Measurements from ENCODE around the gene YIPF2. TPM values are rescaled to one million over a fixed set of nuclear protein-coding genes. Genes with fewer than 3 reads are reported as not detected.

YIPF2 gene
- total RNA-seq, 5 donors from 2014 or later (not counting 1 experiment from before 2014, with no cell fraction given), result 21.2 to 34.3 (median 31.5) TPM

- 60% methylated on average over 6 of the region's 10 CpGs for WGBS (ENCODE audit: insufficient coverage)
- Mint-ChIP-seq H3K9me3 (no peaks in the 10 kb centered on the region), H3K36me3 (no peaks in the 10 kb centered on the region), H3K4me3 (peak overlapping the region in 1 of 3 donors; percentile 28), H3K4me1 (peaks cover 51 to 59% (median 55%) of the 10 kb centered on the region in 3 donors), H3K27me3 (no peaks in the 10 kb centered on the region), H3K27ac (peak overlapping the region in 1 of 2 donors; percentile 11)
- H3K27ac ChIP-seq (ENCODE audit: low read length), result no peak overlapping the region
- H3K4me1 ChIP-seq (ENCODE audit: control insufficient read depth in 1 of 2, extremely low read depth in 1 of 2, insufficient read depth in 2 of 2, low read length in 2 of 2), result peaks cover 5 to 24% of the 10 kb centered on the region in 2 experiments
- no peaks in the 10 kb centered on the region for H3K36me3 ChIP-seq (ENCODE audit: control insufficient read depth in 2 of 2, extremely low read depth in 1 of 2, insufficient read depth in 1 of 2, low read length in 1 of 2)
- peak in 1 of 4 experiments; percentile 43 for ATAC-seq (replicated peaks in 1 of 4)
- H3K9me3 ChIP-seq, result no peaks in the 10 kb centered on the region
- ChIA-PET POLR2A (no interaction called here), CTCF (no interaction called here)
- no peaks in the 10 kb centered on the region for H3K27me3 ChIP-seq (replicated peaks in 1 of 2; ENCODE audit: control insufficient read depth in 2 of 2, extremely low read depth in 1 of 2, insufficient read depth in 2 of 2, low read length in 1 of 2)
- no peak overlapping the region for H3K4me3 ChIP-seq (ENCODE audit: control insufficient read depth in 1 of 2, extremely low read depth in 1 of 2, low read length in 1 of 2)
- DNase-seq, result no peak
These were observed 40.2 kb upstream of the YIPF2 start for GRCh38 chr19:10968527-10969135.

- no peak overlapping the region for H3K27ac ChIP-seq (ENCODE audit: low read length)
- WGBS (ENCODE audit: insufficient coverage), result 100% methylated on average over 5 of the region's 8 CpGs
- Mint-ChIP-seq H3K27ac (no peak overlapping the region), H3K9me3 (no peaks in the 10 kb centered on the region), H3K36me3 (no peaks in the 10 kb centered on the region), H3K27me3 (no peaks in the 10 kb centered on the region), H3K4me3 (no peak overlapping the region), H3K4me1 (peaks cover 64 to 70% (median 70%) of the 10 kb centered on the region in 3 donors)
- peaks cover 14 to 42% of the 10 kb centered on the region in 2 experiments for H3K4me1 ChIP-seq (ENCODE audit: control insufficient read depth in 1 of 2, extremely low read depth in 1 of 2, insufficient read depth in 2 of 2, low read length in 2 of 2)
- H3K36me3 ChIP-seq (ENCODE audit: control insufficient read depth in 2 of 2, extremely low read depth in 1 of 2, insufficient read depth in 1 of 2, low read length in 1 of 2), result no peaks in the 10 kb centered on the region
- no peak for ATAC-seq (replicated peaks in 1 of 4)
- no peak overlapping the region for H3K4me3 ChIP-seq (ENCODE audit: control insufficient read depth in 1 of 2, extremely low read depth in 1 of 2, low read length in 1 of 2)
- ChIA-PET POLR2A (no interaction called here), CTCF (interaction anchor here (0.6 kb wide), 2 partner anchors 13 to 535 kb away, joined by 4 read pairs; no protein-coding TSS in a partner anchor)
- H3K27me3 ChIP-seq (replicated peaks in 1 of 2; ENCODE audit: control insufficient read depth in 2 of 2, extremely low read depth in 1 of 2, insufficient read depth in 2 of 2, low read length in 1 of 2), result no peaks in the 10 kb centered on the region
- H3K9me3 ChIP-seq, result no peaks in the 10 kb centered on the region
- no peak for DNase-seq
These were observed 38.4 kb upstream of the YIPF2 start for GRCh38 chr19:10966809-10967208.

- H3K27ac ChIP-seq (ENCODE audit: low read length), result no peak overlapping the region
- Mint-ChIP-seq H3K27ac (no peak overlapping the region), H3K4me1 (peaks cover 60 to 71% (median 63%) of the 10 kb centered on the region in 3 donors), H3K27me3 (no peaks in the 10 kb centered on the region), H3K9me3 (no peaks in the 10 kb centered on the region), H3K4me3 (no peak overlapping the region), H3K36me3 (no peaks in the 10 kb centered on the region)
- no peak overlapping the region for H3K4me3 ChIP-seq (ENCODE audit: control insufficient read depth in 1 of 2, extremely low read depth in 1 of 2, low read length in 1 of 2)
- H3K4me1 ChIP-seq (ENCODE audit: control insufficient read depth in 1 of 2, extremely low read depth in 1 of 2, insufficient read depth in 2 of 2, low read length in 2 of 2), result peaks cover 18 to 48% of the 10 kb centered on the region in 2 experiments
- ATAC-seq (replicated peaks in 1 of 4), result no peak
- H3K9me3 ChIP-seq, result no peaks in the 10 kb centered on the region
- H3K27me3 ChIP-seq (replicated peaks in 1 of 2; ENCODE audit: control insufficient read depth in 2 of 2, extremely low read depth in 1 of 2, insufficient read depth in 2 of 2, low read length in 1 of 2), result no peaks in the 10 kb centered on the region
- H3K36me3 ChIP-seq (ENCODE audit: control insufficient read depth in 2 of 2, extremely low read depth in 1 of 2, insufficient read depth in 1 of 2, low read length in 1 of 2), result no peaks in the 10 kb centered on the region
- 83% methylated on average over 1 of the region's 6 CpGs for WGBS (ENCODE audit: insufficient coverage)
- no peak for DNase-seq
- ChIA-PET CTCF (no interaction called here), POLR2A (no interaction called here)
These were observed 37.0 kb upstream of the YIPF2 start for GRCh38 chr19:10965398-10965797.

DNA sequence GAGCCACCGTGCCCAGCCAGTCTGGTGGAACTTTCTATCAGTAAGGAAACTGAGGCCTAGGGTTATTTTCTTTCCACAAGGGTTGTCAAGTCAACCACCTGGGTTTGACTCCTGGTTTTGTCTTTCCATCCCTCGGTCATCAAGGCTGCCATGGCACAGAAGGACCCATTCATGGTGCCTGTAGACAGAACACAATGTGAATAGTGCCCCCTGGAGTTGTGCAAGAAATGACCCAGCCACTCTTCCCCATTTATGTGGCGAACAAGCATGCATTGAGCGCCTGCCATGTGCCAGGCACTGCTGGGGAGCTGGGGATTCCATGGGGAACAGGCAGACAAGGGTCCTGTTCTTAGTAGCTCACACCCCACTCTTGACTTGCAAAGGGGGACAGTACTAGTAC lies 36.5 kb upstream of the YIPF2 start:
- no peak overlapping the region for H3K4me3 Mint-ChIP-seq
- peaks cover 60 to 69% (median 61%) of the 10 kb centered on the region in 3 donors for H3K4me1 Mint-ChIP-seq
- peaks cover 18 to 53% of the 10 kb centered on the region in 2 experiments for H3K4me1 ChIP-seq (ENCODE audit: control insufficient read depth in 1 of 2, extremely low read depth in 1 of 2, insufficient read depth in 2 of 2, low read length in 2 of 2)
- CTCF ChIA-PET, result interaction anchor here in 1 of 2 donors (0.6 kb wide), 1 partner anchor 21 kb away, joined by 3 read pairs; no protein-coding TSS in a partner anchor
- peak overlapping the region in 1 of 2 donors; percentile 48 for H3K27ac Mint-ChIP-seq
- ATAC-seq (replicated peaks in 1 of 4), result no peak
- no peaks in the 10 kb centered on the region for H3K36me3 Mint-ChIP-seq
- POLR2A ChIA-PET, result interaction anchor here in 1 of 2 donors (0.5 to 0.6 kb wide), 2 partner anchors 13 to 28 kb away, joined by 3 to 5 read pairs; no protein-coding TSS in a partner anchor
- no peaks in the 10 kb centered on the region for H3K9me3 Mint-ChIP-seq
- DNase-seq, result no peak
- no peak overlapping the region for H3K4me3 ChIP-seq (ENCODE audit: control insufficient read depth in 1 of 2, extremely low read depth in 1 of 2, low read length in 1 of 2)
- H3K27ac ChIP-seq (ENCODE audit: low read length), result no peak overlapping the region
- H3K27me3 Mint-ChIP-seq, result no peaks in the 10 kb centered on the region
- 80% methylated on average over 4 of the region's 4 CpGs for WGBS (ENCODE audit: insufficient coverage)
- no peaks in the 10 kb centered on the region for H3K27me3 ChIP-seq (replicated peaks in 1 of 2; ENCODE audit: control insufficient read depth in 2 of 2, extremely low read depth in 1 of 2, insufficient read depth in 2 of 2, low read length in 1 of 2)
- H3K9me3 ChIP-seq, result no peaks in the 10 kb centered on the region
- no peaks in the 10 kb centered on the region for H3K36me3 ChIP-seq (ENCODE audit: control insufficient read depth in 2 of 2, extremely low read depth in 1 of 2, insufficient read depth in 1 of 2, low read length in 1 of 2)

- Histone ChIP-seq H3K36me3 (ENCODE audit: control insufficient read depth in 2 of 2, extremely low read depth in 1 of 2, insufficient read depth in 1 of 2, low read length in 1 of 2) (no peaks in the 10 kb centered on the region), H3K27me3 (replicated peaks in 1 of 2; ENCODE audit: control insufficient read depth in 2 of 2, extremely low read depth in 1 of 2, insufficient read depth in 2 of 2, low read length in 1 of 2) (no peaks in the 10 kb centered on the region), H3K4me3 (ENCODE audit: control insufficient read depth in 1 of 2, extremely low read depth in 1 of 2, low read length in 1 of 2) (no peak overlapping the region), H3K4me1 (ENCODE audit: control insufficient read depth in 1 of 2, extremely low read depth in 1 of 2, insufficient read depth in 2 of 2, low read length in 2 of 2) (peaks cover 20 to 55% of the 10 kb centered on the region in 2 experiments), H3K9me3 (no peaks in the 10 kb centered on the region), H3K27ac (ENCODE audit: low read length) (peak overlapping the region; percentile 72)
- Mint-ChIP-seq H3K4me3 (peak overlapping the region; percentile 39 to 87 (median 47)), H3K27ac (peak overlapping the region; percentile 84 to 88), H3K36me3 (no peaks in the 10 kb centered on the region), H3K27me3 (no peaks in the 10 kb centered on the region), H3K9me3 (no peaks in the 10 kb centered on the region), H3K4me1 (peaks cover 59 to 67% (median 59%) of the 10 kb centered on the region in 3 donors)
- CTCF ChIA-PET, result interaction anchor here in 1 of 2 donors (0.6 to 0.7 kb wide), 2 partner anchors 85 to 93 kb away, joined by 3 read pairs; no protein-coding TSS in a partner anchor
- ATAC-seq (replicated peaks in 1 of 4) (no peak), DNase-seq (no peak)
- 59% methylated on average over 3 of the region's 4 CpGs for WGBS (ENCODE audit: insufficient coverage)
- POLR2A ChIA-PET, result interaction anchor here in 1 of 2 donors (0.5 to 0.6 kb wide), 2 partner anchors 10 to 862 kb away, joined by 3 to 8 read pairs; no protein-coding TSS in a partner anchor
These were observed 35.4 kb upstream of the YIPF2 start for GRCh38 chr19:10963865-10964264.

DNA sequence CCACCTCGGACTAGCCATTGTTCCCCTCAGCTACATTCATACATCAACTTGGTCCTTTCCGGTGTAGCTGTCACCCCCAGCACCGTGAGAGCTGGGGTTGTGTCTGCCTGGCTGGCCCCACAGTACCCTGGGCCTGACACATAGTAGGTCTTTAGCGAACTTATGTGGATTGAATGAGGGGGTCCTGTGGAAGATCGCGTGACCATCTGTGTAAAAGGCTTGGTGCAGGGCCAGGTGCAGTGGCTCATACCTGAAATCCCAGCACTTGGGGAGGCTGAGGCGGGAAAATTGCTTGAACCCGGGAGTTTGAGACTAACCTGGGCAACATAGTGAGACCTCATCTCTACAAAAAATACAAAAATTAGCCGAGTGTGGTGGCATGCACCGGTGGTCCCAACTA lies 34.4 kb upstream of the YIPF2 start:
- peaks cover 15 to 47% of the 10 kb centered on the region in 2 experiments for H3K4me1 ChIP-seq (ENCODE audit: control insufficient read depth in 1 of 2, extremely low read depth in 1 of 2, insufficient read depth in 2 of 2, low read length in 2 of 2)
- Mint-ChIP-seq H3K4me1 (peaks cover 51 to 57% (median 52%) of the 10 kb centered on the region in 3 donors), H3K36me3 (no peaks in the 10 kb centered on the region), H3K27ac (peak overlapping the region; percentile 84 to 88), H3K9me3 (no peaks in the 10 kb centered on the region), H3K27me3 (no peaks in the 10 kb centered on the region), H3K4me3 (peak overlapping the region; percentile 87 to 90 (median 90))
- ChIA-PET CTCF (interaction anchor here in 1 of 2 donors (0.6 to 0.7 kb wide), 3 partner anchors 8 to 84 kb away, joined by 3 read pairs; no protein-coding TSS in a partner anchor), POLR2A (interaction anchor here in 1 of 2 donors (0.6 kb wide), 1 partner anchor 46 kb away, joined by 4 read pairs; no protein-coding TSS in a partner anchor)
- peak overlapping the region; percentile 72 for H3K27ac ChIP-seq (ENCODE audit: low read length)
- H3K27me3 ChIP-seq (replicated peaks in 1 of 2; ENCODE audit: control insufficient read depth in 2 of 2, extremely low read depth in 1 of 2, insufficient read depth in 2 of 2, low read length in 1 of 2), result no peaks in the 10 kb centered on the region
- no peaks in the 10 kb centered on the region for H3K9me3 ChIP-seq
- no peak for ATAC-seq (replicated peaks in 1 of 4)
- 91% methylated on average over 4 of the region's 10 CpGs for WGBS (ENCODE audit: insufficient coverage)
- no peaks in the 10 kb centered on the region for H3K36me3 ChIP-seq (ENCODE audit: control insufficient read depth in 2 of 2, extremely low read depth in 1 of 2, insufficient read depth in 1 of 2, low read length in 1 of 2)
- DNase-seq, result no peak
- no peak overlapping the region for H3K4me3 ChIP-seq (ENCODE audit: control insufficient read depth in 1 of 2, extremely low read depth in 1 of 2, low read length in 1 of 2)

Data from T-cell (primary cell).